Left hindlimb (tissue), 1 donor: ENCODE data around the gene HOXC5.

Source experiments
- DNase-seq: peaks from one replicate; pipeline ENCODE4 v3.0.0-alpha.2; 2018

The HOXC5 gene

GRCh38 chr12:54021432-54022013, 11.3 kb upstream of the HOXC5 start:
- no peak for DNase-seq

- no peak for DNase-seq
Observed at GRCh38 chr12:54022960-54023884, 9.6 kb upstream of the HOXC5 start.

GRCh38 chr12:54024127-54024526, 8.7 kb upstream of the HOXC5 start:
- no peak for DNase-seq

DNA sequence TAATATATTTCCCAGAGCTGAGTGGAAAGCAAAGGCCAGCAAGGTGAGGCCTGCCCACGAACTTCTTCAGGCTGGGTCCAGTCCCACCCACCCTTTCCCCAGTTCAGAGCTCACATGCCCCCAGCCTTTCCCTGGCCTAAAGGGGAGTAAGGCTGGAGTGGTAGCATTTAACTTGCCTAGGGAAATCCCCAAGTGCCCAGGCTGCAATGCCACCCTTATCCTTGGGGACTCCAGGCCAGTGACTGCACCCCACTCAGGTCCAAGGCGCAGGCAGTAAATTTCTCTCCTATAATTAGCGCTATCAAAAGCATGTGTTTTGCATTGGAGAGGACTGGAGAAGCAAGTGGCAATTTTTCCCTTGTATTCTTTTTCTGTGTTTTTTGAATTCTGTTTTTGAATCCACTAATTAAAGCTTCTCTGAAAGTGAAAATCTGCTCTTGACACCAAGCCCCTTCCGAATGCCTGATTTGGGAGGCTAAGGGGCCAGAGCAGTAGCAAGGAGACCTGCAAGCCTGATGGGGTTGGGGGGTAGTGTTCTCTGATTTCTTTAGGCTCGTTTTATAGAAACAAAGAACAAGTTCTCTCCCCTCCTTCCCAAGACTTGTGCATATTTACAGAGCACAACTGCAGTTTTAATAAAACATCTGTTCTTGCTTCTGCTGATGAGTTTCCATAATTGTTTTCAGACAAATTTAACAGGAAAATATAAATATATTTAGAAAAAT, 8.1 kb upstream of the HOXC5 start:
- DNase-seq = no peak

DNA sequence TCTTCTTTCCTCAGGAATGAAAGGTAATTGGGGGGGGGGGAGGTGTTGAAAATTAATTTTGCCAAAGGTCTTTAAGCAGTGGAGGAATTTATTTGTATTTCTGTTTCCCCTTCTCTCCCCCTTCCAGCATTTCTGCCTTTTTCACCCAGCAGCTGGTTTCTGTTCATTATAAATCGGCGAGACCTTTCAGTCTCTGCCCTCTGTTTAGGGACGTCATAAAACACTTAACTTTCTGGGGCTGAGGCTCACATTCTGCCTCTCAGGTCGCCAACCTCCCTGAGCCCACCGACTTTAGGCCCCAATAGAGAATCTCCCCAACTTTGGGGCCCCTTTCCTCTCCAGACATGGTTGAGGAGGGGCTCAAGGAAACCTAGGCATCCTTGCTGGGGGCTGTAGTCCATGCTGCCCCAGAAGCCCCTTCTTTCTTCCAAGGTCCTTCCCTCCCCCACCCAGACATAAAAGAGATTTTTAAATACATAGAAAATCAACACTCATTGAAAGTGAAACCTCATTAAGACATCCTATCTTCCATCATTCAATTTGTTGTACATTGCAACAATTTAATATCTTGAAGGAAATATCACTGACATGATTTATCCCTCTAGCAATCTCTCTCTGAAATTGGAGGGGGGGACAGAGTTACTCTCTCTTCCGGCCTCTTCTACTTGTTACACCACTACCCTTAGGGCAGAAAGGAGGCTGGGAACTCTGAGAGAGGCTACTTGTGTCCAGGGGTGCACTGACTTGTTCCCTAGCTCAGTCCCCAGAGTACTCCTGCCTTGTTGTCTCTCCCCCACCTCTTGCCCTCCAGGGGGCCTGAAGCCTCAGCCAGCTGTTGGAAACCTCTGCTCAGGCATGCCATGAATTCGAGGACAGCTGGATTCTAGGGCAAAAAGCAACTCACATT, 7.1 kb upstream of the HOXC5 start:
- DNase-seq = no peak

GRCh38 chr12:54026640-54027441, 6.0 kb upstream of the HOXC5 start:
- no peak for DNase-seq

DNA sequence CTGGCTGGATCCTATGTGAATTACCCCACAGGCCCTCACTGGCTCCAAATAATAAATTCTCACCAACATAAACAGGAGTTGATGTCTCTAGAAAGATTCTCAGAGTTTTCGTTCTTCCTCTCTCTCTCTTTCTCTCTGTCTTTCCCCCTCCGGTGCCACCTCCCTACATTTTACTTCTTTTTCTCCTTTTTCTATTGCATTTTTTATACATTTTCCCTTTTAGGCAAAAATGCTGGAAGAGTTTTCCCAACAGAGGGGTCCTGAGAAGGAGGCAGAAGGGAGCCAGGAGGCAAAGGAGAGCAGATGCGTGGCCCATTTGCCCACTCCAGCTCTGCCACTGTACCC, 5.4 kb upstream of the HOXC5 start:
- DNase-seq = no peak

GRCh38 chr12:54028314-54029201, 4.3 kb upstream of the HOXC5 start, which contains the start of gene HOXC6:
TSS of gene HOXC6 (plus strand) at chr12:54028440. CDS start at chr12:54028522, 82 bp downstream.
- no peak for DNase-seq

- no peak for DNase-seq
Observed at GRCh38 chr12:54029529-54030441, 3.1 kb upstream of the HOXC5 start.

DNA sequence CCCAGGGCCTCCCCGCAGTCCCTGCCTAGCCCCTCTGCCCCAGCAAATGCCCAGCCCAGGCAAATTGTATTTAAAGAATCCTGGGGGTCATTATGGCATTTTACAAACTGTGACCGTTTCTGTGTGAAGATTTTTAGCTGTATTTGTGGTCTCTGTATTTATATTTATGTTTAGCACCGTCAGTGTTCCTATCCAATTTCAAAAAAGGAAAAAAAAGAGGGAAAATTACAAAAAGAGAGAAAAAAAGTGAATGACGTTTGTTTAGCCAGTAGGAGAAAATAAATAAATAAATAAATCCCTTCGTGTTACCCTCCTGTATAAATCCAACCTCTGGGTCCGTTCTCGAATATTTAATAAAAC, 2.4 kb upstream of the HOXC5 start:
- no peak for DNase-seq

GRCh38 chr12:54030889-54031471, 1.9 kb upstream of the HOXC5 start:
- peak; percentile 45 for DNase-seq

- peak; percentile 36 for DNase-seq
Observed at GRCh38 chr12:54031480-54031879, 1.4 kb upstream of the HOXC5 start.

DNA sequence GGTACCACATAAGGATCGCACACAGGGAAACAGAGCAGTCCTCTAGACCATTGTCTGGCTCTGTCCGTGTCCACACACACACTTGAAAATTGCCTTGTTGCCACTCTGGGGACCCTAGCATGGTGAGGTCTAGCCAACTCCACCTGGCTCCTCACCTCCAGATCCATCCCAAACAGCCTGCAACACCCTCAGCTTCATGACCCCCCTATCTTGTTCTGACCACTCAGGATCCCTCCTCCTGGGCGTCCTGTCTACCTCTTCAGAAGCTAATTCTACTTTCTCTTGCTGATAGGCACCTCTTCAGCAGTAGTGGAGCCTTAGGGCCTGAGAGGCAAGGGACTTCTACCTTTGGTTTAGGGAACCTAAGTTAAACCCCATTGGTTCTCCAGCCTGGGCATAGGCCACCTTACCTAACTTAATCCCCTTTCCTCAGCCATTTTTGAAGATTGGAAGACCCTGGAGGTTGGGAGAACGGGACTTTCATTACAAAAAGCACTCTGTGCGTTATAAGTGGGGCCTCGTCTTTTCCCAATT, 697 bp upstream of the HOXC5 start:
- DNase-seq = peak; percentile 24

DNA sequence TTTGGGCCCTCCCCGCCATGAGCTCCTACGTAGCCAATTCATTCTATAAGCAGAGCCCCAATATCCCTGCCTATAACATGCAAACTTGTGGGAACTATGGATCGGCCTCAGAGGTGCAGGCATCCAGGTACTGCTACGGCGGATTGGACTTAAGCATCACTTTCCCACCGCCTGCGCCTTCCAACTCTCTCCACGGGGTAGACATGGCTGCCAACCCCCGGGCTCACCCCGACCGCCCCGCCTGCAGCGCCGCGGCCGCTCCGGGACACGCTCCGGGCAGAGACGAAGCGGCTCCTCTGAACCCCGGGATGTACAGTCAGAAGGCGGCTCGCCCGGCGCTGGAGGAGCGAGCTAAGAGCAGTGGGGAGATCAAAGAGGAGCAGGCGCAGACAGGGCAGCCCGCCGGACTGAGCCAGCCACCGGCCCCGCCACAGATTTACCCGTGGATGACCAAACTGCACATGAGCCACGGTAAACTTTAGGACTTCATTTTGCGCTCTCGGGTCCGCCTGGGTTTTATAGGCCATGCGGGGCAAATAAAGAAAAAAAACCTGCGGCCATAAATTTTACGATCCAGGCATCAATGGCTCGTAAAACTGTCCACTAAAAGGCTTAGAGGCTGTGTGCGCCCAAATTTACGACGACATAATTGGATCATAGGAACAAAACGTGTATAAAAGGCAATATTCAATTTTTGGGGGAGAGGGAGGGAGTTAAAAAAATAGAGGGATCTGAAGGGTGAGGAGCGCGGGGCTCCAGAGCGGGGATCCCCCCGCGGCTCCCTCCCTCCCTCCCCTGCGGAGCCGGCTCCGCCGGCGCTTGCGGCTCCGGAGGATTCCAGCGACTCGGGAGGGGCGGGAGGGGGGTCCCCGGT, 493 bp downstream of the HOXC5 start:
- peak; percentile 78 for DNase-seq

- peak; percentile 80 for DNase-seq
Observed at GRCh38 chr12:54033980-54034784, 1.3 kb downstream of the HOXC5 start.

DNA sequence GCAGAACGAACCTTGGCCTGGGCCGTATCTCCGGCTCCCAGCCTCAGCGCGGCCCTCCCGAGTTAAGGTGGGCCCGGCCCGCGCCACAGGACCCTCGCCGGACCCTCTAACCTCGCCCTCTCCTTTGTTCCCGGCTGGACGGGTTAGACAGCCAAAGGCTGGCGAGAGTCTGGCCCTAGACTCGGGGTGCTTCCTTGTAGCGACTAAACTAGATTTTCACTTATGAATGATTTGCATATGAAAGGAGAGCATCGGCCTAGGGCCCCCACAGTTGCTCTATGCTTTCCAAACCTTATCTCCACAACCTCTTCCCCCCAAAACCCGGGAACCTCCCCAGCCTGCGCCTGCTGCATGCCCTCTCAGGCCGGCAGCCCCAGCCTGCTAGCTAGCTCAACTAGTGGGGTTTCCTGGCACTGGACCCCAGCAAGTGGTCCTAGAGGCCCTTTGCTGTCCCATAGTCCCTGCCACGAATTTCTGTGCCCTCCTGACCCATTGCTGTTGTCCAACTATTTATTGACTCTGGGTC, 2.0 kb downstream of the HOXC5 start:
- peak; percentile 29 for DNase-seq
